Measurements from ENCODE around the gene HS1BP3.

DNA sequence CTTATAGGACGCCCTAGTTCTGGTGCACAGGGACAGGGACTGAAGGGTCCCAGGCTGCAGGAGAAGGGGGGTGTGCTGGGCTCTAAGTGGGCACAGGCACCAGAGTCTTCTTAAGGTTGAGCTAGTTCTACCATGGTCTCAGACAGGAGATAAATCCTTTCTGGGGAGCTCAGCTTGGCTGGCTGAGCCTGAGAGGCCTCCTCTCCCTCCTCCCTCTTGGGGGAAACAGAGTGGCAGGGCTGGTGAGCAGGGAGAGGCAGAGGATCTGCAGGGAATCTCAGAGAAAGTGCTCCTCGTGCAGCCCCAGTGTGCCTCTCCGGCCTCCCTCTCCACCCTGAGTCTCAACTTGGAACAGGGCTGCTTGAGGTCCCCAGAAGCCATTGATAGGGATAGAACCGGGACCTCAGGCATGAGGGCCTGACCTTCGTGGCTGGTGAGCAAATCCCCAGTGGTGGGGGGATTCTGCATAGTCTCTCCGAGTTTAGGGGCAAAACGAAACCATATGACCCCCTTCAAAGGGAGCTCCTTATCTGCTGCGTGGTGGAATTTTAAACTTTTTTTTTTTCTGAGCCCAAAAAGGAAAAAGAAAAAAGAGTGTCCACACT lies 18.1 kb upstream of the HS1BP3 start:
- TF ChIP-seq, protein P1, sequence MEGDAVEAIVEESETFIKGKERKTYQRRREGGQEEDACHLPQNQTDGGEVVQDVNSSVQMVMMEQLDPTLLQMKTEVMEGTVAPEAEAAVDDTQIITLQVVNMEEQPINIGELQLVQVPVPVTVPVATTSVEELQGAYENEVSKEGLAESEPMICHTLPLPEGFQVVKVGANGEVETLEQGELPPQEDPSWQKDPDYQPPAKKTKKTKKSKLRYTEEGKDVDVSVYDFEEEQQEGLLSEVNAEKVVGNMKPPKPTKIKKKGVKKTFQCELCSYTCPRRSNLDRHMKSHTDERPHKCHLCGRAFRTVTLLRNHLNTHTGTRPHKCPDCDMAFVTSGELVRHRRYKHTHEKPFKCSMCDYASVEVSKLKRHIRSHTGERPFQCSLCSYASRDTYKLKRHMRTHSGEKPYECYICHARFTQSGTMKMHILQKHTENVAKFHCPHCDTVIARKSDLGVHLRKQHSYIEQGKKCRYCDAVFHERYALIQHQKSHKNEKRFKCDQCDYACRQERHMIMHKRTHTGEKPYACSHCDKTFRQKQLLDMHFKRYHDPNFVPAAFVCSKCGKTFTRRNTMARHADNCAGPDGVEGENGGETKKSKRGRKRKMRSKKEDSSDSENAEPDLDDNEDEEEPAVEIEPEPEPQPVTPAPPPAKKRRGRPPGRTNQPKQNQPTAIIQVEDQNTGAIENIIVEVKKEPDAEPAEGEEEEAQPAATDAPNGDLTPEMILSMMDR (IDR thresholded peaks at IDR 0.05), result no peak
- no peak for TF ChIP-seq POLR2A (IDR thresholded peaks at IDR 0.05)

Data from lower leg skin (tissue), 3 donors.